HepG2 (cell line): ENCODE results near the gene KCNK15. TPM values are rescaled to one million over a fixed set of nuclear protein-coding genes. Genes with fewer than 3 reads are reported as not detected.
A peak's percentile ranks its signal among the peaks of the same experiment; 100 is the strongest.

Experiments used
- CHD4 ChIP-seq: fragments of 200-600 bp; sonication (generic); IDR thresholded peaks from 2 replicates; pipeline ENCODE4 v1.7.0; 2017; ENCODE audit warnings: mild to moderate bottlenecking, low read length, borderline replicate concordance
- EEA1 ChIP-seq: sonication (generic); formaldehyde crosslinking; IDR thresholded peaks from 2 replicates; pipeline ENCODE4 v1.5.1; 2020; ENCODE audit warnings: mild to moderate bottlenecking, missing genetic modification reagents, borderline replicate concordance
- KMT2B ChIP-seq: IDR thresholded peaks from 2 replicates; pipeline ENCODE4 v1.6.1; 2016; ENCODE audit warnings: missing genetic modification reagents, missing compliant biosample characterization
- NR2F1 ChIP-seq, 2 experiments: fragments of 450-650 bp in 1 of 2; formaldehyde crosslinking in 1 of 2; IDR thresholded peaks; 2 replicates each; pipeline versions ENCODE4 v1.5.0 to v1.6.1; 2016 to 2020; ENCODE audit warnings: mild to moderate bottlenecking in 1 of 2, missing compliant biosample characterization in 1 of 2, missing genetic modification reagents in 1 of 2, moderate library complexity in 1 of 2
- PCBP1 ChIP-seq: fragments of 200-400 bp; formaldehyde crosslinking; IDR thresholded peaks from 2 replicates; pipeline ENCODE4 v1.6.1; 2017; ENCODE audit warnings: mild to moderate bottlenecking, low read depth, low read length, borderline replicate concordance
- PLRG1 ChIP-seq: fragments of 450-650 bp; conservative IDR thresholded peaks from 2 replicates; pipeline ENCODE4 v1.6.1; 2016
- TIGD3 ChIP-seq: sonication (generic); formaldehyde crosslinking; IDR thresholded peaks from 2 replicates; pipeline ENCODE4 v1.5.1; 2020; ENCODE audit warnings: mild to moderate bottlenecking, missing genetic modification reagents, borderline replicate concordance
- TP53 ChIP-seq: sonication (generic); formaldehyde crosslinking; conservative IDR thresholded peaks from 2 replicates; pipeline ENCODE4 v1.4.0; 2020; ENCODE audit warnings: missing genetic modification reagents
- TRIM22 ChIP-seq: fragments of 450-650 bp; IDR thresholded peaks from 2 replicates; pipeline ENCODE4 v1.6.1; 2017
- ZBTB46 ChIP-seq: sonication (generic); formaldehyde crosslinking; IDR thresholded peaks from 2 replicates; pipeline ENCODE4 v1.4.0; 2020; ENCODE audit warnings: mild to moderate bottlenecking, missing genetic modification reagents, borderline replicate concordance
- ZNF143 ChIP-seq: sonication (generic); formaldehyde crosslinking; IDR thresholded peaks from 2 replicates; pipeline ENCODE4 v1.4.0; 2020; ENCODE audit warnings: missing genetic modification reagents
- ZNF224 ChIP-seq: sonication (generic); formaldehyde crosslinking; IDR thresholded peaks from 2 replicates; pipeline ENCODE4 v1.5.0; 2020; ENCODE audit warnings: mild to moderate bottlenecking, missing genetic modification reagents
- ZNF468 ChIP-seq: sonication (generic); formaldehyde crosslinking; IDR thresholded peaks from 2 replicates; pipeline ENCODE4 v1.8.0; 2022; ENCODE audit warnings: mild to moderate bottlenecking, moderate library complexity, missing genetic modification reagents
- ZNF558 ChIP-seq: sonication (generic); formaldehyde crosslinking; IDR thresholded peaks from 2 replicates; pipeline ENCODE4 v1.9.0; 2022; ENCODE audit warnings: mild to moderate bottlenecking, missing genetic modification reagents, borderline replicate concordance
- ZNF883 ChIP-seq: sonication (generic); formaldehyde crosslinking; IDR thresholded peaks from 2 replicates; pipeline ENCODE4 v1.5.1; 2020; ENCODE audit warnings: mild to moderate bottlenecking, missing genetic modification reagents; ENCODE audit errors: not compliant biosample characterization
- polyA plus RNA-seq, 8 experiments: library from polyadenylated mRNA; depleted of rRNA in 3 of 8; stranded (reverse) in 7 of 8; unstranded in 1 of 8; fragments of >200 nt; fragmentation: Illumina TruSeq in 4 of 8; extraction: Trizol in 4 of 8; gene quantifications; 2 replicates each; pipeline versions ENCODE4 v1.2.1 to v1.2.3, GENCODE V29; 2011 to 2016; ENCODE audit warnings: low read depth in 4 of 8, missing spikeins in 1 of 8, mixed read lengths in 1 of 8; ENCODE audit not compliant: insufficient read depth in 1 of 8
- total RNA-seq, 5 experiments: library from RNA; depleted of rRNA; stranded (reverse); fragments of >200 nt; fragmentation: Illumina TruSeq; extraction: Trizol; gene quantifications; 2 replicates each; pipeline ENCODE4 v1.2.3, GENCODE V29; 2016; ENCODE audit warnings: low read depth in 1 of 5
- TF ChIP-seq, protein P1 (sequence below): sonication (generic); formaldehyde crosslinking; IDR thresholded peaks from 2 replicates; pipeline ENCODE4 v1.5.0; 2020; ENCODE audit warnings: mild to moderate bottlenecking, missing genetic modification reagents
- TF ChIP-seq, protein P2 (sequence below): IDR thresholded peaks from 2 replicates; pipeline ENCODE4 v1.6.1; 2016; ENCODE audit warnings: missing genetic modification reagents, missing compliant biosample characterization
- TF ChIP-seq, protein P3 (sequence below): sonication (generic); formaldehyde crosslinking; IDR thresholded peaks from 2 replicates; pipeline ENCODE4 v1.4.0; 2020; ENCODE audit warnings: missing genetic modification reagents, borderline replicate concordance

The KCNK15 gene
- total and polyA plus RNA-seq, 2 of the 13 experiments (the other 11 are each of a cell fraction or from before 2014, with no cell fraction given), result 0.03 TPM; not detected in 1

- 0 out of 2 replicates have a peak, but pooled peaks have one; percentile 47 for TF ChIP-seq EEA1 (CRISPR knock-in tag)
- TF ChIP-seq, protein P1, sequence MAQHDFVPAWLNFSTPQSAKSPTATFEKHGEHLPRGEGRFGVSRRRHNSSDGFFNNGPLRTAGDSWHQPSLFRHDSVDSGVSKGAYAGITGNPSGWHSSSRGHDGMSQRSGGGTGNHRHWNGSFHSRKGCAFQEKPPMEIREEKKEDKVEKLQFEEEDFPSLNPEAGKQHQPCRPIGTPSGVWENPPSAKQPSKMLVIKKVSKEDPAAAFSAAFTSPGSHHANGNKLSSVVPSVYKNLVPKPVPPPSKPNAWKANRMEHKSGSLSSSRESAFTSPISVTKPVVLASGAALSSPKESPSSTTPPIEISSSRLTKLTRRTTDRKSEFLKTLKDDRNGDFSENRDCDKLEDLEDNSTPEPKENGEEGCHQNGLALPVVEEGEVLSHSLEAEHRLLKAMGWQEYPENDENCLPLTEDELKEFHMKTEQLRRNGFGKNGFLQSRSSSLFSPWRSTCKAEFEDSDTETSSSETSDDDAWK, result no peak
- no peak for TF ChIP-seq ZBTB46 (CRISPR knock-in tag)
- TF ChIP-seq ZNF224 (CRISPR knock-in tag), result 0 out of 2 replicates have a peak, but pooled peaks have one; percentile 36
- no peak for TF ChIP-seq CHD4
- TF ChIP-seq, protein P2, sequence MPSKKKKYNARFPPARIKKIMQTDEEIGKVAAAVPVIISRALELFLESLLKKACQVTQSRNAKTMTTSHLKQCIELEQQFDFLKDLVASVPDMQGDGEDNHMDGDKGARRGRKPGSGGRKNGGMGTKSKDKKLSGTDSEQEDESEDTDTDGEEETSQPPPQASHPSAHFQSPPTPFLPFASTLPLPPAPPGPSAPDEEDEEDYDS (CRISPR knock-in tag), result peak; percentile 53; the same call in 1 of the 2 replicates
- TF ChIP-seq PCBP1, result no peak
- TF ChIP-seq ZNF883 (CRISPR knock-in tag), result peak; percentile 70
- TF ChIP-seq ZNF558 (CRISPR knock-in tag), result peak; percentile 92; the same call in 1 of the 2 replicates
- TF ChIP-seq NR2F1 (CRISPR knock-in tag; IDR thresholded peaks at IDR 0.05), result 0 out of 4 replicates have a peak, but pooled peaks of 1 of the 2 experiments have one; percentile 17
- TF ChIP-seq ZNF143, result no peak
- TF ChIP-seq TP53 (CRISPR knock-in tag), result peak; percentile 78; the same call in 1 of the 2 replicates
- peak; percentile 64; the same call in 1 of the 2 replicates for TF ChIP-seq KMT2B (CRISPR knock-in tag)
- TF ChIP-seq PLRG1, result no peak
- no peak; the same call in 1 of the 2 replicates for TF ChIP-seq TIGD3 (CRISPR knock-in tag)
- peak; percentile 83; the same call in 1 of the 2 replicates for TF ChIP-seq ZNF468
- TF ChIP-seq, protein P3, sequence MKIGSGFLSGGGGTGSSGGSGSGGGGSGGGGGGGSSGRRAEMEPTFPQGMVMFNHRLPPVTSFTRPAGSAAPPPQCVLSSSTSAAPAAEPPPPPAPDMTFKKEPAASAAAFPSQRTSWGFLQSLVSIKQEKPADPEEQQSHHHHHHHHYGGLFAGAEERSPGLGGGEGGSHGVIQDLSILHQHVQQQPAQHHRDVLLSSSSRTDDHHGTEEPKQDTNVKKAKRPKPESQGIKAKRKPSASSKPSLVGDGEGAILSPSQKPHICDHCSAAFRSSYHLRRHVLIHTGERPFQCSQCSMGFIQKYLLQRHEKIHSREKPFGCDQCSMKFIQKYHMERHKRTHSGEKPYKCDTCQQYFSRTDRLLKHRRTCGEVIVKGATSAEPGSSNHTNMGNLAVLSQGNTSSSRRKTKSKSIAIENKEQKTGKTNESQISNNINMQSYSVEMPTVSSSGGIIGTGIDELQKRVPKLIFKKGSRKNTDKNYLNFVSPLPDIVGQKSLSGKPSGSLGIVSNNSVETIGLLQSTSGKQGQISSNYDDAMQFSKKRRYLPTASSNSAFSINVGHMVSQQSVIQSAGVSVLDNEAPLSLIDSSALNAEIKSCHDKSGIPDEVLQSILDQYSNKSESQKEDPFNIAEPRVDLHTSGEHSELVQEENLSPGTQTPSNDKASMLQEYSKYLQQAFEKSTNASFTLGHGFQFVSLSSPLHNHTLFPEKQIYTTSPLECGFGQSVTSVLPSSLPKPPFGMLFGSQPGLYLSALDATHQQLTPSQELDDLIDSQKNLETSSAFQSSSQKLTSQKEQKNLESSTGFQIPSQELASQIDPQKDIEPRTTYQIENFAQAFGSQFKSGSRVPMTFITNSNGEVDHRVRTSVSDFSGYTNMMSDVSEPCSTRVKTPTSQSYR (CRISPR knock-in tag), result peak; percentile 52; the same call in 1 of the 2 replicates
- TF ChIP-seq TRIM22, result no peak
Observed at GRCh38 chr20:44780226-44780625, 34.6 kb downstream of the KCNK15 start (continued).
